Stimulated activated CD8-positive, alpha-beta memory T cell treated with anti-CD3 and anti-CD28 coated beads, Interleukin-7, amount 100 ng/mL, for 48 hours (primary cell): ENCODE data around the gene ALOX5.
A peak's percentile ranks its signal among the peaks of the same experiment; 100 is the strongest.
"Not testable (repeated sequence)": the region's sequence is repeated elsewhere in the genome, so short reads cannot be mapped to it uniquely, and the experiment has no call there.

ENCODE experiments used
- DNase-seq, 2 donors: peaks; one replicate each; pipeline ENCODE4 v3.0.0-alpha.2; 2020; ENCODE audit warnings: low read depth in 1 of 2; ENCODE audit errors: extremely low read depth in 1 of 2

ALOX5 gene

GRCh38 chr10:45461034-45461433 lies 87.0 kb downstream of the ALOX5 start:
- no peak for DNase-seq

GRCh38 chr10:45463244-45464116 lies 89.5 kb downstream of the ALOX5 start:
- DNase-seq, result no peak

- peak; percentile 25 to 46 for DNase-seq
These were observed 91.0 kb downstream of the ALOX5 start for GRCh38 chr10:45464958-45465567.

GRCh38 chr10:45466784-45467183 lies 92.8 kb downstream of the ALOX5 start:
- DNase-seq, result no peak

GRCh38 chr10:45468079-45468478 lies 94.1 kb downstream of the ALOX5 start:
- DNase-seq, result no peak

GRCh38 chr10:45470098-45471012 lies 96.3 kb downstream of the ALOX5 start:
- peak in 1 of 2 donors; percentile 3 for DNase-seq

- no peak for DNase-seq
These were observed 97.0 kb downstream of the ALOX5 start for GRCh38 chr10:45471059-45471458.

GRCh38 chr10:45471531-45472310 lies 97.7 kb downstream of the ALOX5 start:
- no peak for DNase-seq

GRCh38 chr10:45473126-45473525 lies 99.1 kb downstream of the ALOX5 start:
- DNase-seq, result no peak

- DNase-seq, result no peak
These were observed 102.5 kb downstream of the ALOX5 start for GRCh38 chr10:45476559-45476958.

GRCh38 chr10:45480294-45480693 lies 106.3 kb downstream of the ALOX5 start:
- no peak for DNase-seq

- not testable (repeated sequence) for DNase-seq
These were observed 107.1 kb downstream of the ALOX5 start for GRCh38 chr10:45481100-45481499.

- no peak for DNase-seq
These were observed 109.0 kb downstream of the ALOX5 start for GRCh38 chr10:45483002-45483401.

- DNase-seq, result no peak
These were observed 113.7 kb downstream of the ALOX5 start for GRCh38 chr10:45487735-45488134.

GRCh38 chr10:45488365-45488764 lies 114.3 kb downstream of the ALOX5 start:
- DNase-seq, result no peak

- DNase-seq, result no peak
These were observed 116.3 kb downstream of the ALOX5 start for GRCh38 chr10:45490277-45490676.

GRCh38 chr10:45491061-45491460 lies 117.0 kb downstream of the ALOX5 start:
- no peak for DNase-seq
